ENCODE data around the gene LUM.

Gene LUM

DNA sequence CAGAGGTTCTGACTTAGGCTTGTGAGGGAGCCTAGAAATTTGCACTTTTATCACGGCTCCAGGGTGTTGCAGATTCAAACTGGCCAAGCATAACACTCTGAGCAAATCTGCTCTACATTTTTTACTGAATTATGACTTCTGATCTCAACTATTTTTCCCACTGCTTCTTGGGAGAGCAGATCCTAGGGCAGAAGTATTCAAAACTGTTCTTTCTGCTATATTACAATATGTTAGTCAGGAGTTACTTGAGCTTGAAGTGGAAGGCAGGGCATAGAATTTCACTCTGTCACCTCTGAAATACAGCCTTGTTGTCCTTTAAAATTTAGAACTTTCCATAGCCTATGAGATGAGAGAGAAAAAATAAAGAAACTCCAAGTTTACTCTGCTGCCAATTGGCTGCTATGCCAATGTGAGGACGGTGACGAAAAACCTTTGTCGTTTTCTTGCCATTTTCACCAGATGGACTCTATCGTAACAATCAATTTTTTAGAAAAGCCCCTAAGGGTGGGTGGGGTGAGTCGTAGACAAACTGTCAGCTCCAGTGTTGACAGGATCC lies 37.1 kb downstream of the LUM start:
- POLR2A ChIA-PET (ENCODE audit: low non-redundant PET), result no interaction called here
- H3K27ac ChIP-seq, result no peak overlapping the region
- DNase-seq (ENCODE audit: low spot score), result no peak
- TF ChIP-seq, protein P1, sequence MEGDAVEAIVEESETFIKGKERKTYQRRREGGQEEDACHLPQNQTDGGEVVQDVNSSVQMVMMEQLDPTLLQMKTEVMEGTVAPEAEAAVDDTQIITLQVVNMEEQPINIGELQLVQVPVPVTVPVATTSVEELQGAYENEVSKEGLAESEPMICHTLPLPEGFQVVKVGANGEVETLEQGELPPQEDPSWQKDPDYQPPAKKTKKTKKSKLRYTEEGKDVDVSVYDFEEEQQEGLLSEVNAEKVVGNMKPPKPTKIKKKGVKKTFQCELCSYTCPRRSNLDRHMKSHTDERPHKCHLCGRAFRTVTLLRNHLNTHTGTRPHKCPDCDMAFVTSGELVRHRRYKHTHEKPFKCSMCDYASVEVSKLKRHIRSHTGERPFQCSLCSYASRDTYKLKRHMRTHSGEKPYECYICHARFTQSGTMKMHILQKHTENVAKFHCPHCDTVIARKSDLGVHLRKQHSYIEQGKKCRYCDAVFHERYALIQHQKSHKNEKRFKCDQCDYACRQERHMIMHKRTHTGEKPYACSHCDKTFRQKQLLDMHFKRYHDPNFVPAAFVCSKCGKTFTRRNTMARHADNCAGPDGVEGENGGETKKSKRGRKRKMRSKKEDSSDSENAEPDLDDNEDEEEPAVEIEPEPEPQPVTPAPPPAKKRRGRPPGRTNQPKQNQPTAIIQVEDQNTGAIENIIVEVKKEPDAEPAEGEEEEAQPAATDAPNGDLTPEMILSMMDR (conservative IDR thresholded peaks at IDR 0.05; ENCODE audit: low read depth), result no peak
- CTCF ChIA-PET, result no interaction called here

DNA sequence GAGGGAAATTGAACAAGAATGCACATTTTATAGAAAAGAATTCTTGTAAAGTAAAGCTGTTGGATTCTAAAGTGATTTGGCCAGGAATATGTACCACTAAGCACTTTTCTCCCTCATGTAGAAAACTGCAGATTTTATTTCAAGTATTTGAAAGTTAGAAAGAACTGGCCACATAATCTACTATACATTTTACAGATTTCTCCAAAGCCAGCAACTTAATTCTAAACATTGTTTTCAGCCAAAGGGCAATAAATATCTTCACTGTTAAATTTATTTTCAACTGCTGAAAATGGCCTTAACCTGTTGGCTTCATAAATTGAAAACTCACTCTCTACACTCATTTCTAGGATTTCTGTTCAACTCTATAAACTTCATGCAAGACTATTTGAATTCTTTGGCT lies 37.9 kb downstream of the LUM start:
- POLR2A ChIA-PET (ENCODE audit: low non-redundant PET), result no interaction called here
- TF ChIP-seq, protein P1 (conservative IDR thresholded peaks at IDR 0.05; ENCODE audit: low read depth), result no peak
- no peak for DNase-seq (ENCODE audit: low spot score)
- H3K27ac ChIP-seq, result no peak overlapping the region
- CTCF ChIA-PET, result no interaction called here

DNA sequence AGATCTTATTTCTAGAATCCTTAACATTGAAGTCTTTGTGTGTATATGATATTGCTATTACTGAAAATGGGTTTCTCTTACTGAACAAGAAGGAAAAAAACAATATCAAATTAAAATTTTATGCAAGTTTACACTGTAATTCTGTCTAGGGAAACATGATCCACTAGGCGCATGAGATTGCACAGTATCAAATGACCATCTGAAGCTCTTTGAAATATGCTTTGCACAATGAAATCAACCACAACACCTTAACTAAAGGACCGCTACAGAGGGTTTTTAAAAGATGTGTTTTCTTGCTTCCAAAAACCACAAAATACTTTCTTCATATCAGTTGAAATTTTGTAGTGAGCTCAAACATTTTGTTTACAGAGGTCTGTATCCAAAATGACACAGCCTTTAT lies 38.4 kb downstream of the LUM start:
- TF ChIP-seq, protein P1 (conservative IDR thresholded peaks at IDR 0.05; ENCODE audit: low read depth), result no peak
- no peak for DNase-seq (ENCODE audit: low spot score)
- ChIA-PET CTCF (no interaction called here), POLR2A (ENCODE audit: low non-redundant PET) (no interaction called here)
- H3K27ac ChIP-seq, result no peak overlapping the region

DNA sequence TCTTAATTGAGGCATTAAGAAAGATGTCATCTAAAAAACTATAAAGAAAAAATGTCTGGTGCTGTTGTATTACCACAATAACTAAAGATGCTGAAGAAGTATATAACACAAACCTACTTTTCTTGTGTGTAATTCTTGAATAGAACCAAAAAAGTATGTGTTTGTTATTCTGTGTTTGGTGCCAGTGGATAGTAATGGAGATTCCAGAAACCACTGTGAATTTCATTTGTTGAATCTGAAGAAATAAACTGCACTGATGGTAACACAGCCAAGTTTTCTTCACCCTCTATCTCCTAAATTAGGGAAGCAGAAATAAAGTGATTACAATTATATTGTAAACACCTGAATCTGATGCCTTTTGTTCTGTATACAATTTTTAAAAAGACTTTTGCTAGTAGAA lies 40.4 kb downstream of the LUM start:
- DNase-seq (ENCODE audit: low spot score), result no peak
- no peak overlapping the region for H3K27ac ChIP-seq
- TF ChIP-seq, protein P1 (conservative IDR thresholded peaks at IDR 0.05; ENCODE audit: low read depth), result no peak
- CTCF ChIA-PET, result interaction anchor here (1.4 kb wide), 1 partner anchor 12 kb away, joined by 3 read pairs; no protein-coding TSS in a partner anchor
- POLR2A ChIA-PET (ENCODE audit: low non-redundant PET), result no interaction called here

DNA sequence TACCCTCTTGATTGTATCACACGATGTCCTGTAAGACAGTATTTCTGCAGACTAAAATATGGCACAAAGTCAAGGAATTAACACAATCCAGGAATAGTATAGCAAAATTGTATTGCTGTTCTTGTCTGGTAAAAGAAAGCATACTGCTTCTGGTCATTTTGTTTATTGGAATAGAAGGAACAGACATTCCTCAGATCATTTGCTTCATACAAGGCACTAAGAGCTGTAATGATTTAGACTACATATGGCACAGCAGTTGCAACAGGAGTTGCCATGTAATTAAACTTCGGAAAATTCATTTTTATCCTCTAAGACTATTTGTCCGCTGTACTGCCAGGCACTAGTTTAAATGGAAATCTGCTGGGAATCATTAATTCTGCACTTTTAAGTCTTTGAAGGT lies 45.9 kb downstream of the LUM start:
- TF ChIP-seq, protein P1 (conservative IDR thresholded peaks at IDR 0.05; ENCODE audit: low read depth), result no peak

DNA sequence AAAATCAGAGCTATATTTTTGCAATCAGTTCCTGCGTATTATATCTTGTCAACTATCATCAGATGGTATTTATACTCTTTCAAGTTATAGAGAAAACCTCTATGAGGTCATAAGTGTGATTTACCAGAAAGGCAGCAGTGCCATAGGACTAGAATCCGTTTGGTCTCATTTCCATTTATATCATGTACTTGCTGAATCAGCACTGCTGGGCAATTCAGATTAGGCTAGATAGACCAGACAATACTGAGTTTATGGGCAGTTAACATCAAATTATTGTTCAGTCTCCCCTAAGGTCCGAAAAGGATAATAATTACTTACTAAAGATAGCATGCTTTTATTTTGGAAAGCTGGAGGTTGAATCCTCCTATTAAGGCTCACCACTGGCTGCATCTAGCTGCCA lies 46.7 kb downstream of the LUM start:
- DNase-seq (ENCODE audit: low spot score), result no peak
- POLR2A ChIA-PET (ENCODE audit: low non-redundant PET), result no interaction called here
- TF ChIP-seq, protein P1 (conservative IDR thresholded peaks at IDR 0.05; ENCODE audit: low read depth), result no peak
- CTCF ChIA-PET, result interaction anchor here (1.3 kb wide), 1 partner anchor 14 kb away, joined by 3 read pairs; no protein-coding TSS in a partner anchor
- H3K27ac ChIP-seq, result no peak overlapping the region

More for the DNA sequence above, 45.9 kb downstream of the LUM start:
- no peak overlapping the region for H3K27ac ChIP-seq
- CTCF ChIA-PET, result interaction anchor here (1.3 kb wide), 1 partner anchor 15 kb away, joined by 3 read pairs; no protein-coding TSS in a partner anchor
- POLR2A ChIA-PET (ENCODE audit: low non-redundant PET), result no interaction called here
- DNase-seq (ENCODE audit: low spot score), result no peak

Measured in RWPE1 (cell line).